GM08714 (cell line): ENCODE results near the gene COL4A3.

Experiments used
- H3K4me3 ChIP-seq: fragments of 200-500 bp; sonication (Bioruptor generic); 2 replicates; pipeline ENCODE4 v1.5.1; 2014; ENCODE audit warnings: mild to moderate bottlenecking, low read length, inconsistent platforms
- ZNF274 ChIP-seq: IDR thresholded peaks from 2 replicates; pipeline ENCODE4 v1.6.1; 2012; ENCODE audit warnings: mild to moderate bottlenecking, low read depth, low read length

COL4A3 gene

GRCh38 chr2:227179988-227180685 lies 15.7 kb downstream of the COL4A3 start:
- TF ChIP-seq ZNF274 = no peak
- no peak overlapping the region for H3K4me3 ChIP-seq

GRCh38 chr2:227180770-227181169 lies 16.3 kb downstream of the COL4A3 start:
- no peak for TF ChIP-seq ZNF274
- no peak overlapping the region for H3K4me3 ChIP-seq

GRCh38 chr2:227182765-227183164 lies 18.3 kb downstream of the COL4A3 start:
- TF ChIP-seq ZNF274 = no peak
- no peak overlapping the region for H3K4me3 ChIP-seq

GRCh38 chr2:227183657-227184367 lies 19.4 kb downstream of the COL4A3 start:
- no peak overlapping the region for H3K4me3 ChIP-seq
- TF ChIP-seq ZNF274 = no peak

- no peak for TF ChIP-seq ZNF274
- no peak overlapping the region for H3K4me3 ChIP-seq
These were observed 21.3 kb downstream of the COL4A3 start for GRCh38 chr2:227185615-227186232.

- TF ChIP-seq ZNF274 = no peak
- no peak overlapping the region for H3K4me3 ChIP-seq
These were observed 22.3 kb downstream of the COL4A3 start for GRCh38 chr2:227186751-227187150.

- H3K4me3 ChIP-seq = no peak overlapping the region
These were observed 23.9 kb downstream of the COL4A3 start for GRCh38 chr2:227188292-227188691.

GRCh38 chr2:227191367-227191766 lies 26.9 kb downstream of the COL4A3 start:
- H3K4me3 ChIP-seq = no peak overlapping the region
- TF ChIP-seq ZNF274 = no peak

More at GRCh38 chr2:227188292-227188691, 23.9 kb downstream of the COL4A3 start:
- no peak for TF ChIP-seq ZNF274

- no peak overlapping the region for H3K4me3 ChIP-seq
- no peak for TF ChIP-seq ZNF274
These were observed 28.1 kb downstream of the COL4A3 start for GRCh38 chr2:227192491-227192890.

GRCh38 chr2:227194219-227194618 lies 29.8 kb downstream of the COL4A3 start:
- H3K4me3 ChIP-seq = no peak overlapping the region
- no peak for TF ChIP-seq ZNF274

- H3K4me3 ChIP-seq = no peak overlapping the region
- TF ChIP-seq ZNF274 = no peak
These were observed 34.4 kb downstream of the COL4A3 start for GRCh38 chr2:227198866-227199265.

GRCh38 chr2:227201771-227202170 lies 37.3 kb downstream of the COL4A3 start:
- no peak overlapping the region for H3K4me3 ChIP-seq
- no peak for TF ChIP-seq ZNF274

GRCh38 chr2:227204452-227204851 lies 40.0 kb downstream of the COL4A3 start:
- no peak for TF ChIP-seq ZNF274

GRCh38 chr2:227205701-227206100 lies 41.3 kb downstream of the COL4A3 start:
- TF ChIP-seq ZNF274 = no peak
- H3K4me3 ChIP-seq = no peak overlapping the region

More at GRCh38 chr2:227204452-227204851, 40.0 kb downstream of the COL4A3 start:
- H3K4me3 ChIP-seq = no peak overlapping the region

- no peak for TF ChIP-seq ZNF274
- H3K4me3 ChIP-seq = no peak overlapping the region
These were observed 42.0 kb downstream of the COL4A3 start for GRCh38 chr2:227206406-227206805.
